ENCODE results near the gene NUTM1. TPM values are rescaled to one million over a fixed set of nuclear protein-coding genes. Genes with fewer than 3 reads are reported as not detected.

Gene NUTM1
- total RNA-seq, 1 experiment from 2014 or later: 0.46 TPM

- no peak for TF ChIP-seq AR (CRISPR knock-in tag; IDR thresholded peaks at IDR 0.05)
- TF ChIP-seq NFYB (CRISPR knock-in tag; conservative IDR thresholded peaks at IDR 0.05; ENCODE audit: low read depth): no peak
- peak; percentile 85 for TF ChIP-seq MAX (CRISPR knock-in tag; IDR thresholded peaks at IDR 0.05)
- peak; percentile 78; the same call in 1 of the 2 replicates for TF ChIP-seq FOXP1 (CRISPR knock-in tag; IDR thresholded peaks at IDR 0.05; ENCODE audit: borderline replicate concordance)
- no peak for TF ChIP-seq ZNF232 (CRISPR knock-in tag; IDR thresholded peaks at IDR 0.05)
- TF ChIP-seq EMX1 (CRISPR knock-in tag; IDR thresholded peaks at IDR 0.05): 0 out of 2 replicates have a peak, but pooled peaks have one; percentile 51
- peak; percentile 40 for TF ChIP-seq CTCF (IDR thresholded peaks at IDR 0.05)
- peak; percentile 90; the same call in 1 of the 2 replicates for TF ChIP-seq KAT7 (CRISPR knock-in tag; IDR thresholded peaks at IDR 0.05; ENCODE audit: borderline replicate concordance)
- TF ChIP-seq CREM (CRISPR knock-in tag; IDR thresholded peaks at IDR 0.05): peak; percentile 69; the same call in 1 of the 2 replicates
- 0 out of 2 replicates have a peak, but pooled peaks have one; percentile 48 for TF ChIP-seq TCF7 (CRISPR knock-in tag; IDR thresholded peaks at IDR 0.05; ENCODE audit: low read depth)
- no peak for TF ChIP-seq ERG (CRISPR knock-in tag; IDR thresholded peaks at IDR 0.05)
- 0 out of 2 replicates have a peak, but pooled peaks have one; percentile 14 for TF ChIP-seq SP1 (CRISPR knock-in tag; conservative IDR thresholded peaks at IDR 0.05)
- no peak for TF ChIP-seq ZNF396 (CRISPR knock-in tag; IDR thresholded peaks at IDR 0.05; ENCODE audit: borderline replicate concordance)
- TF ChIP-seq CREB1 (CRISPR knock-in tag; IDR thresholded peaks at IDR 0.05): 0 out of 2 replicates have a peak, but pooled peaks have one; percentile 26
- TF ChIP-seq GTF2I (CRISPR knock-in tag; conservative IDR thresholded peaks at IDR 0.05): 0 out of 2 replicates have a peak, but pooled peaks have one; percentile 15
- peak; percentile 48; the same call in 1 of the 2 replicates for TF ChIP-seq CBFB (CRISPR knock-in tag; IDR thresholded peaks at IDR 0.05; ENCODE audit: low read depth)
- peak; percentile 20; the same call in 1 of the 2 replicates for TF ChIP-seq SMAD3 (CRISPR knock-in tag; IDR thresholded peaks at IDR 0.05; ENCODE audit: borderline replicate concordance)
- peak; percentile 65 for TF ChIP-seq ZNF281 (CRISPR knock-in tag; IDR thresholded peaks at IDR 0.05)
- TF ChIP-seq IRF1 (CRISPR knock-in tag; IDR thresholded peaks at IDR 0.05): no peak; the same call in 1 of the 2 replicates
- TF ChIP-seq JUN (CRISPR knock-in tag; IDR thresholded peaks at IDR 0.05): no peak
- TF ChIP-seq ZNF121 (CRISPR knock-in tag; IDR thresholded peaks at IDR 0.05): peak; percentile 50; the same call in 1 of the 2 replicates
- 0 out of 2 replicates have a peak, but pooled peaks have one; percentile 11 for TF ChIP-seq ZNF317 (CRISPR knock-in tag; IDR thresholded peaks at IDR 0.05; ENCODE audit: borderline replicate concordance, low read depth)
- no peak for TF ChIP-seq RELA (CRISPR knock-in tag; IDR thresholded peaks at IDR 0.05; ENCODE audit: borderline replicate concordance)
- TF ChIP-seq STAT6 (CRISPR knock-in tag; conservative IDR thresholded peaks at IDR 0.05; ENCODE audit: low read depth): no peak
Observed at GRCh38 chr15:34367101-34368081, 24.3 kb downstream of the NUTM1 start, which contains the start of gene LPCAT4 (continued).
